Prostate gland (tissue), 2 donors: Measurements from ENCODE around the gene C1GALT1.

Experiments
- CTCF ChIP-seq, 4 experiments: fragments of 200-600 bp in 2 of 4; fragments of 450-650 bp in 2 of 4; sonication (generic) in 2 of 4; IDR thresholded peaks; 1 replicate in 3 of 4; 2 replicates in 1 of 4; pipeline ENCODE4 v1.5.1; 2016 to 2019; ENCODE audit warnings: antibody characterized with exemption in 4 of 4, mild to moderate bottlenecking in 2 of 4, moderate library complexity in 2 of 4
- POLR2A ChIP-seq: fragments of 450-650 bp; IDR thresholded peaks from one replicate; pipeline ENCODE4 v1.6.1; 2016; ENCODE audit warnings: antibody characterized with exemption, mild to moderate bottlenecking
- POLR2AphosphoS5 ChIP-seq: sonication (generic); formaldehyde crosslinking; IDR thresholded peaks from one replicate; pipeline ENCODE4 v1.6.1; 2017; ENCODE audit warnings: antibody characterized with exemption

DNA sequence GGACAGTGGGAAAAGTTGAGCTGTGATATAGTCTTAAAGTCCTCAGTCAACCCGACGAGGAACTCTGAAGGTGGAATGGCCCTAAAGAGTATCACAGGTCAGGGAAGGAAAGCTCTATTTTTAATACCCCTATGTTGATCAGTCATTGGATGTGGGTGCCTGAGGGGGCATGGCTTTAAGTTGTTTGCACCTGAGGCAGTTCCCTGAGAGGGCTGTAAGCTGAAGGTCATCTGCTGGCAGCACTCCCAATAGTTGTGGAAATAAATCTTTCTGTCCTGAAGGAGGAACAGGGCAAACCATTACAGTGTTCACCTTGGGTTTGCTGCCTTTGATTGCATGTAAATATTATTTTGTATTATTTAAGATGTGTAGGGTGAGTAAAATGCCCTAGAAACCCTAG, 17.8 kb upstream of the C1GALT1 start:
- TF ChIP-seq CTCF (IDR thresholded peaks at IDR 0.05) = no peak
- no peak for TF ChIP-seq POLR2A
- no peak for TF ChIP-seq POLR2AphosphoS5
